Activated CD8-positive, alpha-beta memory T cell treated with anti-CD3 and anti-CD28 coated beads for 1 hour (primary cell): ENCODE results near the gene OBI1.

Experiments
- DNase-seq, 2 donors: peaks; one replicate each; pipeline ENCODE4 v3.0.0-alpha.2; 2020; ENCODE audit warnings: low read depth in 1 of 2; ENCODE audit errors: extremely low read depth in 1 of 2

OBI1 gene

GRCh38 chr13:78604782-78605611 is 54.0 kb downstream of the OBI1 start:
- no peak for DNase-seq

GRCh38 chr13:78603240-78603957 is 55.6 kb downstream of the OBI1 start, which contains the start of gene POU4F1:
TSS of gene POU4F1 (minus strand) at chr13:78603552. CDS start at chr13:78603326, 226 bp downstream.
- DNase-seq: no peak

- no peak for DNase-seq
These were observed 56.3 kb downstream of the OBI1 start for GRCh38 chr13:78602561-78603239.

- no peak for DNase-seq
These were observed 56.9 kb downstream of the OBI1 start for GRCh38 chr13:78601874-78602560.

GRCh38 chr13:78601124-78601873 is 57.7 kb downstream of the OBI1 start:
- DNase-seq: no peak

GRCh38 chr13:78600280-78600883 is 58.6 kb downstream of the OBI1 start:
- no peak for DNase-seq

- no peak for DNase-seq
These were observed 59.2 kb downstream of the OBI1 start for GRCh38 chr13:78599645-78600279.

- no peak for DNase-seq
These were observed 59.9 kb downstream of the OBI1 start for GRCh38 chr13:78598966-78599644.

GRCh38 chr13:78598116-78598781 is 60.7 kb downstream of the OBI1 start:
- no peak for DNase-seq

GRCh38 chr13:78597602-78597932 is 61.4 kb downstream of the OBI1 start:
- no peak for DNase-seq

- no peak for DNase-seq
These were observed 62.0 kb downstream of the OBI1 start for GRCh38 chr13:78596736-78597601.

- no peak for DNase-seq
These were observed 62.6 kb downstream of the OBI1 start for GRCh38 chr13:78596399-78596735.

GRCh38 chr13:78595495-78596398 is 63.2 kb downstream of the OBI1 start:
- DNase-seq: no peak

- DNase-seq: no peak
These were observed 64.4 kb downstream of the OBI1 start for GRCh38 chr13:78594456-78594975.

- DNase-seq: no peak
These were observed 65.1 kb downstream of the OBI1 start for GRCh38 chr13:78593652-78594455.
